ENCODE results near the gene GEMIN7.

The GEMIN7 gene

GRCh38 chr19:45045671-45046353 is 33.2 kb upstream of the GEMIN7 start:
- Histone ChIP-seq H3K27me3 (ENCODE audit: control insufficient read depth, insufficient read depth, low read length) (no peaks in the 10 kb centered on the region), H3K4me3 (ENCODE audit: low read depth, low read length) (no peak overlapping the region), H3K4me1 (no peaks in the 10 kb centered on the region), H3K4me2 (ENCODE audit: low read length) (no peak overlapping the region), H3K79me2 (peaks cover 77% of the 10 kb centered on the region), H3K9me3 (ENCODE audit: control insufficient read depth, low read length) (no peaks in the 10 kb centered on the region), H3K36me3 (ENCODE audit: control insufficient read depth, insufficient read depth, low read length) (no peaks in the 10 kb centered on the region), H3K27ac (no peak overlapping the region), H2AFZ (no peak overlapping the region), H3K9ac (no peak overlapping the region)
- TF ChIP-seq CTCF (IDR thresholded peaks at IDR 0.05): no peak

GRCh38 chr19:45046355-45046754 is 32.7 kb upstream of the GEMIN7 start:
- H3K4me1 ChIP-seq: no peaks in the 10 kb centered on the region
- H3K9ac ChIP-seq: no peak overlapping the region
- no peak overlapping the region for H3K4me2 ChIP-seq (ENCODE audit: low read length)
- H3K27me3 ChIP-seq (ENCODE audit: control insufficient read depth, insufficient read depth, low read length): no peaks in the 10 kb centered on the region
- H3K4me3 ChIP-seq (ENCODE audit: low read depth, low read length): no peak overlapping the region
- H2AFZ ChIP-seq: no peak overlapping the region
- no peaks in the 10 kb centered on the region for H3K36me3 ChIP-seq (ENCODE audit: control insufficient read depth, insufficient read depth, low read length)
- H3K9me3 ChIP-seq (ENCODE audit: control insufficient read depth, low read length): no peaks in the 10 kb centered on the region
- no peak overlapping the region for H3K27ac ChIP-seq
- TF ChIP-seq CTCF (IDR thresholded peaks at IDR 0.05): no peak
- H3K79me2 ChIP-seq: peaks cover 78% of the 10 kb centered on the region

- no peak overlapping the region for H3K9ac ChIP-seq
- H2AFZ ChIP-seq: no peak overlapping the region
- H3K27ac ChIP-seq: no peak overlapping the region
- peaks cover 78% of the 10 kb centered on the region for H3K79me2 ChIP-seq
- H3K4me1 ChIP-seq: no peaks in the 10 kb centered on the region
- no peaks in the 10 kb centered on the region for H3K36me3 ChIP-seq (ENCODE audit: control insufficient read depth, insufficient read depth, low read length)
- no peak overlapping the region for H3K4me2 ChIP-seq (ENCODE audit: low read length)
- no peak for TF ChIP-seq CTCF (IDR thresholded peaks at IDR 0.05)
- no peaks in the 10 kb centered on the region for H3K9me3 ChIP-seq (ENCODE audit: control insufficient read depth, low read length)
- no peaks in the 10 kb centered on the region for H3K27me3 ChIP-seq (ENCODE audit: control insufficient read depth, insufficient read depth, low read length)
- H3K4me3 ChIP-seq (ENCODE audit: low read depth, low read length): no peak overlapping the region
Measured at GRCh38 chr19:45047188-45047797, 31.8 kb upstream of the GEMIN7 start.

- no peaks in the 10 kb centered on the region for H3K36me3 ChIP-seq (ENCODE audit: control insufficient read depth, insufficient read depth, low read length)
- no peak overlapping the region for H3K4me2 ChIP-seq (ENCODE audit: low read length)
- H3K9ac ChIP-seq: no peak overlapping the region
- no peak overlapping the region for H3K27ac ChIP-seq
- no peaks in the 10 kb centered on the region for H3K9me3 ChIP-seq (ENCODE audit: control insufficient read depth, low read length)
- H3K4me3 ChIP-seq (ENCODE audit: low read depth, low read length): no peak overlapping the region
- H3K79me2 ChIP-seq: peaks cover 73% of the 10 kb centered on the region
- no peak for TF ChIP-seq CTCF (IDR thresholded peaks at IDR 0.05)
- H3K4me1 ChIP-seq: no peaks in the 10 kb centered on the region
- H2AFZ ChIP-seq: no peak overlapping the region
- no peaks in the 10 kb centered on the region for H3K27me3 ChIP-seq (ENCODE audit: control insufficient read depth, insufficient read depth, low read length)
Measured at GRCh38 chr19:45049073-45049736, 29.9 kb upstream of the GEMIN7 start.

Data from parathyroid adenoma (tissue), 2 donors.